Suppressor macrophage treated with lipopolysaccharide for 1 hour (primary cell): Measurements from ENCODE around the gene PCP4.

ENCODE experiments used
- DNase-seq, 3 donors: peaks; one replicate each; pipeline ENCODE4 v3.0.0-alpha.2; 2020 to 2022

PCP4 gene

DNA sequence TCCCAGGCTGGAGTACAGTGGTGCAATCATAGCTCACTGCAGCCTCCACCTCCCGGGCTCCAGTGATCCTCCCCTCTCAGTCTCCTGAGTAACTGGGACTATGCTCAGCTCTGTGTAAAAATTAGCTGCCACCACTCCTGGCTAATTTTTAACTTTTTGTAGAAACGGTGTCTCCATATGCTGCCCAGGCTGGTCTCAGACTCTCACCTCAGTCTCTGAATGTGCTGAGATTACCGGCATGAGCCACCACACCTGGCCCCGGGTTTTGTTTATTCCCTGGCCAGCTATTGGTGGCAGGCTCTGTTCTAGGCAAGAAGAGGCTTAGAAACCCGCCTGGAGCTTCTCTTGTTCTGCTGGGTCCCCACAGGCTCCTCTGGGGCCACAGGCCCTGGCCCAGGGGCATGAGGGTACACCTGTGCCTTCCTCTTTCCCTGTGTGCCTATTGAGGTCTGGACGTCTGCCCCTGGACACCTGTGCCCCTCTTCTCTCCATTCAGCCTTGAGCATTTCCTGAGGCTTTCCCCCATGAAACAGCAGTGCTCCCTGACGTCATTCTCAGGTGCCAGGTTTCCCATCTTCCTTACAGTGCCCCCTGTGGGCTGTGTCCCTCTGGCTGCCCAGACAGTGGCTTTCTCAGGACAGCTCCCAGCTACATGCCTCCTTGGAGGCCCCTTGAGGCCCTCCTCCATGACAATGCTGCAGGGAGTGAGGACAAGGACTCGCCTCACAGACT is 57.5 kb downstream of the PCP4 start:
- no peak for DNase-seq

DNA sequence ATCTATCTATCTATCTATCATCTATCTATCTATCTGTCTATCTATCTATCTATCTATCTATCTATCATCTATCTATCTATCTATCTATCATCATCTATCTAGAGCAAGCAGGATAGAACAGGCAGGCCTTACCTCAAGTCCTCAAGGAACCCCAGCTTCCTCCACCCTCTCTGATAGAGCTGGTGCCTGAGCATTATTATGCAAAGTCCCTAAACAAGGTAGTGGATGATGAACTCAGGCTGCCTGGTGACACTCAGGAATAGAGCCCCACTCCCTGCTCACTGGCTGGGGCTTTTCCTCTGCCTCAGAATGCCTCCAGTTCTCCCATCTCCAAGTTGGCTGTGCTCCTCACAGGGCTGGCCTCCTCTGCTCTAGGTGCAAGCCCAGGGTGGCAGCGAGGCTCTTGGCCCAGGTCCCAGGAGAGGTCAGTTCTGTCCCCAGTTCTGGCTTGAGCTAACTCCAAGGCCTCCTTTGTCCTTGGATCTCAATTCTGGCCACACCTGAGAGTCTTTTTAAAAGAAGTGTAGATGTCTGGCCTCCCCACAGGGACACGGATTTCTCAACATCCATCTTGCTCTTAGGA is 60.2 kb downstream of the PCP4 start:
- DNase-seq: no peak

DNA sequence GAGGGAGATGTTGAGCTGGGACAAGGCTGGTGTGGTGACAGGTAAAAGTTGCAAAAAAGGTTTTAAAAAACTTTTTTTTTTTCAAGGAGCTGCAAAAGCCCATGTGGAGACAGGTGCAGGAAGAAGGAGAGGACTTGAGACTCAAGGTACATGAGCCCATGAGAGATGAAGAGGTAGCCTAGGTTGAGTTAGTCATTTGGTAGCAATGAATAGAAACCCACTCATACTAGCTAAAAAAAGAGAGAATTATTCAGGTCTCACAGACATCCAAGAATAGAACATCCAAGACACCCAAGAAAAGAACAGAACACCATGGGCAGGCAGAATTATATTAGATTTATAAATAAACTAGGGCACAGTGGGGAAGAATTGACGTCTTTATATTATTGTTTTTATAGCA is 65.1 kb downstream of the PCP4 start:
- DNase-seq: no peak

DNA sequence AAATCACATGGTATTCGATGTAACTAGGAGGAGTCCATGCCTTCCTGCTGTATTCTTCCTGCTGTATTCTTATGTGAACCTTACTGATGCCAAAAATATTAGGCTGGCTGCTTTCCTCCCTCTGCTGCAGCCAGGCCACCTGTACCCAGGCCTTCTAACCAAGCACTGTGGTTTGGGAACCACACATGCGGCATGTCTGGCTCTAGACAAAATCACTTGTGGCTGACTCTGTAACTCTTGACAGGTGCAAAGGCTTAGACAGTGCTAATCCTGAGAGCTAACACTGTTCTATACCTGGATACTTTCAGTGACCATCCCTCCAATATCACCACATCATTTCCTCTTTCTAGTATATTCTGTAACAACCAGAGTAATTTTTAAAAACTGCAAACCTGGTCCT is 67.7 kb downstream of the PCP4 start:
- no peak for DNase-seq

DNA sequence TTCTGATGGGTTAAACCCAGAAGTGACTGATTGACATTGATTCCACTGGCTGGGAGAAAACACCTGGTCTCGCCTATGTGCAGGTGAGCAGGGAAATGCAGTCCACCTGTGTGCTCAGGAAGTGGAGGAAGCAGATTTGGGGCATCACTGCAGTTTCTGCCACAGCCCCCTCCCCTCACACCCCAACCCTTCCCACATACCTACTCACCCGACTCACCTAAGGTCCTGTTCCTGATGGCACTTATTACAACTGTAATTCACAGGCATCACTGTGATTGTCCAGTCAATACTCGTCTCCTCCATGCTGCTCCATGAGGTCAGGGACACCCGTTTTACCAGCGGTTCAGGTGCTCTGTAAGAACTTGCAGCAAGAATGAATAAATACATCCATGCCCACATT is 68.5 kb downstream of the PCP4 start:
- no peak for DNase-seq

DNA sequence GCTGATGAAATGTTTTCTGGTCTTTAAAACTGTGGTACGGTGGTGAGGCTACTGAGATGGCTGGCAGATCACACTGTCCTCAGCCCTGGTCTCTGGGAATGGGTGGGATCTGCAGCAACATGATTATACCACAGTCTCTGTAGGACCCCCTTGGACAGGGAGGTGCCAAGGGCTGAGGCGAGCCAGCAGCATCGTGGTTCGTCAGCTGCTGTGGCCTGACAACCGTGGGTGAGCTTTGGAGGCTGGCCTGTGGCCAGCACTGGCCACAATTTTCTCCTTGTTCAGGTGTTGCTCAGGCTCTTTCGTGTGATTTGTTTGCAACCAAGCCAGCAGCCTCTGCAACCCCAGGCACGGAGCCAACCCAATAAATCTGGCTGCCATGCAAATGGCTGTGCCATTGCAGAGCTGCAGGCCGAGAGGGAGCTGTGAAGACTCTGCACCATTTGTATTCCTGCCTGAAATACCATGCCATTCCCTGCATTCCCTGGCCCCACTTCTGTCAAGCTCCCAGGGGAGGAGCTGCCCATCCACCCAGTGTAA is 70.9 kb downstream of the PCP4 start:
- no peak for DNase-seq

DNA sequence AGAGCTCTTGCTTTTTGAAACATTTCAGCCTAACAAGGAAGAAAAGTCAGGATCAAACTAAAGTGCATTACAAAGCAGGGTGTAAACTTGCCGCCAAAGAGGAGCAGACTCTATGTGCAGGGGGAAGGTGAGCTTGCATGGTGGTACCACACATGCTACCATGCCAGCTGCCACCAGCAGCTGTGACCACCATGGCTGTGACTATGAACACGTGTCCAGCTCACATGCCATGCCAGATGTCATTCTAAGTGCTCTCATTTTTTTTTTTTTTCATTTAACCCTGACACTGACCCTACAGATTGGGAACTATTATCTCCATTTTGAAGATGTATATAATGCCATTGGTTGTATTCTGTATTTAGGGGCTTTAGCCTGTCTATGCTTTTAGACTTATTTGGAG is 79.0 kb downstream of the PCP4 start:
- no peak for DNase-seq

DNA sequence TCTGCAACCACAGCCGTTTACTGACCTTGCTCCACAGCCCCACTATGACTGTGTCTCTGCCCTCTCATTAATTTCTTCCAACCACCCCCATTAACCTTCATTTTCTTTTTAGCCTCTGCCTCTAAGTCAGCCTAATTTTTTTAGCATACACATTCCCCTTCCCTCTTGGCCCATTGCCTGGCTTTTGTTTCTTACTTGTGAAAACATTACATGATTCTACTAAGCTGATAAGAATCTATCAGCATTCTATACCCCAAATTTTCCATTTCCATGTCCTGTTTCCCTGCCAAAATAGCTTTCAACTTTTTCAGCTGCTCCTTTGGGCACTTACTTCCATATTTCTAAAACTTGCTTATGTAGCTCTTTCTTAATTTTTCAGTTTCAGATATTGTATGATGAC is 79.8 kb downstream of the PCP4 start:
- DNase-seq: no peak

DNA sequence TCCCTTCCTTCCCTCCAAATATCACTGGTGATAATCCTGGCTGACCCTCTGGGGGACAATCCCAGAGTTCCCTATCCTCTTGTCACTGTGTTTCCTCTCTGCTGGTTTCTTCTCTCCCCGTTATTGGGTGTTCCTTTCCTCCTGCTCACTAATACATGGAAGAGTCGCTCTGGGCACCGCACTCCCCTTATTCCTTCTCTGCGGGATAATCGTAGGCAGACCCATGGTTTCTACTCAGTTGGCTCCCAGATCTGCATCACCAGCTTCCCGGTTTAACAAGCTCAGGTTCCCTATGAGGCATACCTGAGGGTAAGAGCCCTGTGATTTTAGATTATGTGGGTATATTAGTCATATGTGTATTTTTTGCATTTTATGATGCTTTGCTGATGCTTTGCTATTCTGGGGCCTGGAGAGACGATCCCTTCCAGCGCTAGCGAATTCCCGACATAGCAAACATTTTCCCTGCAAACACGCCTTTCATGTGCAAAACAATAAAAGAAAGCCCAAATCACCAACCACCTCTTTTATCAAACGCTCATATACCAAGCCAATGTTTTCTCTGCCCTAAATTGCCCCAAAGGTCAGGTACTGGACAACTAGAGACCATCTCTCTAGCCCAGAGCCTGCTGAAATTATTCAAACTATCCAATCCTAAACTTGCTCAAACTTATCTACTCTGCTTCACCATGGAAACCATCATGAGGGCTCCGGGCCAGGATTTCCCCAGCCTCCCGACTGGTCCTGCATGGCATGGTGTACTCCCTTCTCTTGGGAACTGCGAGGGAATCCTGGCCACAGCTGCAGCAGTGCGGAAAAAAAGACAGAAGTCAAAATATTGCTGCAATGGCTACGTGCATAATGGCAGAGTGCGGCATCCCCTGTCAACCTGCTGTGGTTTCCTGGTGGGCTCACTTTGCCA is 84.2 kb downstream of the PCP4 start:
- no peak for DNase-seq

DNA sequence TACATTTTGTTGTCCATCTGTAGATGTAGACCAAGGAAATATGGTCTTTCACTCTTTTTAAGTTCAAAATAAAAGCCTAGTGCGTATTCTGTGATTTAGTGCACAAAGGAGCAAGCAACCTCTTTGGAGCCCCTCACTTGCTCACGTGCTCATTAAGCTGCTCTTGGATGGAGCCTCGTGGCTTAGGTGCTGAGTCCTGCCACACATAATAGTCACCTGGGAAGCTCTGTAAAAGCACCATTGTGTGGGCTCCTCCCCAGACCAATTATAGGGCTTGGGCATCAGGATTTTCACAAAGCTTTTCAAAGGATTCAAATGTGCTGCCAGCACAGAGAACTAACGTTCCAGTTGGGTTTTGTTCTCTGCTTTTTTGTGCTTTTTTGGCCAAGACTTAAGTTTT is 85.0 kb downstream of the PCP4 start:
- no peak for DNase-seq

DNA sequence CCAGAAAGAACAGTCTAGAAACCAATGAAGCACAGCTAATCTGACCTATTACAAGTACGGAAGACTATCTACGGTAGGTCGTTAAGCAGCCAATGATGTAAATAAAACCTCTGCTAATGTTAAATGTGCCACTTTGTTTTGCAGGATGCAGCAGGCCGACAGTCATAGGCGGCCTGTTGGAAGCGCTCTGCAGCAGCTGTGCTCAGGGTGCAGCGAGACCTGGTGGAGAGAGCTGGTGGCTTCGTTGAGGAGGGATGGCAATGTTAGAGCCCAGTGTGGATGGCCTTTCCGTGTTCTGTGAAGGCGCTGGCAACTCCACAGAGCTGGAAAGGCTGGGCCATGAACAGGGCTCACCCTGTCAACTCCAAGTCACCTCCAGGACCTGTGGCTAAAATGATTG is 87.3 kb downstream of the PCP4 start:
- no peak for DNase-seq

DNA sequence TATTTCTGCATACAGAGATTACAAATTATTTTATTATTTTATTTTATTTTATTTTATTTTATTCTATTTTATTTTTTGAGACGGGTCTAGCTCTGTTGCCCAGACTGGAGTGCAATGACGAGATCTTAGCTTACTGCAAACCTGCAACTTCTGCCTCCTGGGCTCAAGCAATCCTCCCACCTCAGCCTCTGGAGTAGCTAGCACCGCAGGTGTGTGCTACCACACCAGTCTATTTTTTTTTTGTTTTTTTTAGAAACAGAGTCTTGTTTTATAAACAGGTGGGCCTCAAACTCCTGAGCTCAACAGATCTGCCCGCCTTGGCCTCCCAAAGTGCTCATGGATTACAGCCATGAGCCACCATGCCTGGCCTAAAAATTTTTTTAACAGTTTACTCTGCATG is 88.1 kb downstream of the PCP4 start:
- DNase-seq: no peak

DNA sequence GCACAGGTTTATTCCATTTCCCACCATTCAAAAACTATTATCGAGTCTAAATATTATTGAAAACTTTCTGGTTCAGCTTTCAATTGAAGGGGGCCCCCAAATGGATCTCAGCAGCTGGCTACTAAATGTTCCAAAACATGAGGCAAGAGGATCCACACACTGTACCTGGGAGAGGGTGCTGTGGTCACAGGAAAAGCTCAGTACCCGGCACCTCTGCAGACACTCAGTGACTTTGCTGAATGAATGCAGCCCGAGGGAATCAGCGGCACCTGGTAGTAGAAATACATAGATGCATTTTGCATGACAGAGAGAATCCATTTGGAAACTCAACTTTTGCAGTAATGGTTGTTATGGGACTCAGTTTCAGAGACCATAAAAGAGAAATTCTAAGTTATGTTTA is 89.3 kb downstream of the PCP4 start:
- no peak for DNase-seq

DNA sequence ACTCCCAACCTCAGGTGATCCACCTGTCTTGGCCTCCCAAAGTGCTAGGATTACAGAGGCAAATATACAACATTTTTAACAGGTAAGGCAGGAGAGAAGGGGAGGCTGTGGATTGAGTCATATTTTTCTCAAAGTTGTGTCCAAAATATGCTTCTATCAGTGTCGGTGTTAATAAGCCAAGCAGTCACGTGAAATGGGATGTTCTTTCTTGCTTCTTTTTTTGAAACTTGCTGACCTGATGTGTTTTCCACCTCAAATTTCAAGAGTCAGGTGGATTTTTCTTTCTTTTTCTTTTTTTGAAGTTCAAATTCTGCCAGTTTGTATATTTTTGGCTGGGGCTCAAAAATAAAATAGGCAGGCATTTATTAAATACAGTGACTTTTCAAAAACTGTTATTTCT is 91.5 kb downstream of the PCP4 start:
- DNase-seq: no peak

DNA sequence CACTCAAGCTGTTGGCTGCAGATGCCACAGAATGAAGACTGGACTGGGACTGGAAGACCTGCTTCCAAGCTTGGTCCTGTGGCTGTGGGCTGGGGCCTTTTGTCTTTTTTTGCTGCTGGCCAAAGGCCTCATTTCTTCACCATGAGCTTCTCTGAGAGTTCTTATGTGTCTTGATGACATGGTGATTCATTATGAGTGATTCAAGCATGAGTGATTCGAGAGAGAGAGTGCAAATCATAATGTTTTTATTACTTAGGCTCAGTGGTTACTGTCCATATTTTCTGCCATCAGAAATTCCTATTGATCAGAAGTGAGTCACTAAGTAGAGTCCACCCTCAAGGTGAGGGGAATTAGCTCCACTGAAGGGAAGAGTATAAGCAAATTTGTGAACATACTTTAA is 94.0 kb downstream of the PCP4 start:
- DNase-seq: no peak

DNA sequence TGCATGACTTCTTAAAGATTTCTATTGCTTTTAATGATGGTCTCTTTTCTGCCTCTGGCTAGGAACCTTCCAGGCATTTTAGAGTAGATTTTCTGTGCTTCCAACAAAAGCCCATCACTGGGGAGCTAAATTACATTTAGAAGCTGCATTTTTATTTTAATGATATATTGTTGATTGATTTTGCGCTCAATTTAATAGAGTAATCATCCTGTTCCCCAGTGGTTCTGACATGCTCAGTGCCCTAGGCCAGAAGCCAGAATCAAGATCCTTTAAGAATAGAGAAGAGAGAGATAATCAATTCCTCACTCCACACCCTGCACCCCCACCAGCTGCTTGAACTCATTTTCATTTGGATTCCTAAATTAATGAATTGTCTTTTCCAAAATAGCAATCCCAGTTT is 97.8 kb downstream of the PCP4 start:
- DNase-seq: no peak

DNA sequence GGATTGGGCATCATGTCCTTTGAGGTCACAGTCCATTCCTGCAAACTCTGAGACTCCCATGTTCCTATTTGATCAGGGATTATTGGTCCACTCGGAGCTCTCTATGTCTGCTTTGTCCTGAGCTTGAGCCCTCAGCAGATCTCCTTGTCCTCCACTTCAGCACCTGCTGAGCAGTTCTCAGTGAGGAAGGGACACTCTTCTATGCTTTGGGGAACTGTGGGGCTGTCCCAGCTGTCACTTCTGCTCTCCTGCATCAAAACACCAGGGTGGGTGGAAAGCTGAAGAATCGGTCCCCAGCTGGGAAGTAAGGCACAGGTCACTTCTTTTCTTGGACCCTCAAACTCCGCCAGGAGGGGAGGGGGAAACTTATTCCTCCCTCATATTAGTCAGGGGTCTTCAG is 99.5 kb downstream of the PCP4 start:
- no peak for DNase-seq

DNA sequence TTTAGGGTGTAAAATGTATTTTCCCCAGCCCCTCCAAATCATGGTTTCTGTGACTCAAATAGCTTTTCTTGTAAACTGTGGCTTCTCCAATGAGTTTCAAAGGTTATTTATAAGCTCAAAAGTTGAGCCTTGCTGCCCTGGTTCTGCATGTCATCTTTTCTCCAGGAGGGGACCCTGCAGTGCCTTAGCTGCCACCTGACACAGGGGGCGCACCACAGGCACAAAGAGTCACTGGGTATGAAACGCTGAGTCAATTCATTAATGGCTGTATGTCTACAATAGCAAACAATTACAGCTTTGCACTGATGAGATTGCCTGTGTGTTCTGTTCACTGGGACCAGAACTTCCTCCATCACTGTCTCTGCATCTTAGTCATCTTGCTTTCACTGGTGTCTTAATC is 100.8 kb downstream of the PCP4 start:
- DNase-seq: no peak

DNA sequence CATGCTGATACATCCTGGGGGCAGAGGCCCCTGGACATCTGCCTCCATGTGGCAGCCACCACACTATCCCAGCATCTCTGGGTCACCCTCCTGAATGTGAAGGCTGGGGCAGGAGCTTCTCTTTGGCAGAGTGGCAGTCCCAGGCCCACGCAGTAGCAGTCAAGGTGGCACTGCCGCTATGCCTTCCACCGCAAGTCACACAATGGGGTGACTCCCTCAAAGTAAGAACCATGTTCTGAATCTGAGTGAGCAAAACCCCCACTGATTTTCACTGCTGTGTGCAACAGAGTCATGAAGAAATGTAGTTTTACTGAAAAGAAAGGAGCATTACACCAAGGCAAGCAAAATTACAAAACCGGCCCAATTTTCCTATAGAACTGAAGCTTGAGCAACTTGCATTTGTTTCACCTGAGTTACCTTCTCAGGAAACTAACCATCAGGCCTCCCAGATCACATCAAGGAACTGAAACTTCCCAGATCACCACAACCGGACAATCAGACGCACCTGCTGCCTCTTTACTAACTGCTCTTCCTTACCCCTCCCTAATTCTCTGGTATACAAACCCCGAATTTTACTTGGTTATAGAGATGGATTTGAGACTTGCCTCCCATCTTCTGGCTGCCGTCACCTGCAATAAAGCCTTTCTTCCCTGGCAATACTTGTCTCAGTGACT is 102.6 kb downstream of the PCP4 start:
- no peak for DNase-seq

DNA sequence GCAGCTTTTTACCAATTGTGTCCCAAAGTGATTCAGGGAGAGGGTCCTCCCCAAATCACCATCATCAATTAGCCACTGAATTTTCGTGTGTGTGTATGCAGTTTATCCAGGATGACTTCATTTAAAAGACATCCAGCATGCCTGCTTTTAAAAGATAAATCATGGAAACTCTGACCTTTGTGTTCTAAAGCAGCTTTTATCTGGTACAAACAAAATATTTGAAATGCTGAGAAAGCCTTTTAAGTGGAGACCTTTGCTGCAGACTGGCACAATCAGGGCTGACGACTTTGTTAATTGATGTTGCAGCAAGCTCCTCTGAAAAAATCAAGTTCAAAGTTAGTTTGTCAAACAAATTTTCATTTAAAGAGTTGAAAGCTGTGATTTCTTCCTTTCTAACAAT is 104.7 kb downstream of the PCP4 start:
- DNase-seq: no peak

DNA sequence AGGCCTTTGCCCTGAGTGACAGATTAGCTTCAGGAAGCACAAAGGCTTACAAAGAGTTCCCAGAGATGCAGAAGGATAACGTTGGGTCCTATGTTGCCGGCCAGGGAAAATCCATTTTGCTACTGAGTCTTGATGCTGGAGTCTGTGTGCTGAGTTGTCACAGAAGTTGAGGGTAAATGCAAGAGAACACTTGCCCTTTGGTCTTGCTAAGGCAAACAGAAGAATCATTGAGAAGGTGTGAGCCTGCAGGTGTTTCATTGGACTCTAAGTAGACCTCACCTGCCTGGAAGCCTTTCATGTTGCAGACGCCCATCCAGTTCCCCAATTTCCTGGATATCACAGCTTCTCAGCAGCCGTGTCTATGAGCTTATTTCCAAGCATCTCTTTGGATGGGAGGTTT is 105.2 kb downstream of the PCP4 start:
- no peak for DNase-seq

DNA sequence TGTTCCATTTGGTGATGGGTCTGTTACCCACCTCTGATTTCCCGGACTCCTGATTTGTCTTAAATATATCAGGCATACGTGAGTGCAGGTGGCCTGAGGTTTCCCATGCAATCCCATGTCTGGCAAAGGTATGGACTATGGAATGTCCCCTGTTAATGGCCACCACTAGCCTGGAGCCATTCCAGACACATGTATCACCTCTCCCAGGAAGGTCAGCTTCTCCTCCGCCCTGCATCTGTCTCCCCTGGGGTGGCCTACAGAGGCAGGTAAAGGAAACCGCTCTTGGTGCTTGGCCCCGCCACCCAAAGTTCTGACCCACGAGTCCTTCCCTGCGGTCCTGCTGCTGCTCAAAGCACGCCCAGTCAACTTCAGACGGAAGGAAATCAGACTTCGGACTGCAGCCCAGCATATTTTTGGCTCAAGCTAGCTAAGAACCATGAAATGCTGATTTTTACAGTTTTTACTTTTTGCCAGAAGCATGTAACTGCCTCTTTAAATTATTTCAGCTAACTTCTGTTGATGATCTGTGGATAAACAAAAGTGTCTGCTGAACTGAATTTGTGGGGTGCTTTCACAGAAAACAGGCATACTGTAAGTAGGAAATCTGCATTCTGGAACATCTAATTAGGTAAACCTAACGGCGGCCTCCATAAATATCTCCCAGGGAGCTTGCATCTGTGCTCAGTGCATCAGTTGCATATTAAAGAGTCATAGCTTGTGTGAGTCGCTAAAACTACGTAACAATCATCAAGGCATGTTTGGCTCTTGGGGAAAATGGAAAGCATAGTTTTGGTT is 105.9 kb downstream of the PCP4 start:
- DNase-seq: no peak
